IPS-18c (cell line): ENCODE results near the gene FGF10.

Experiments
- H3K4me3 ChIP-seq: 2 replicates; pipeline ENCODE4 v1.7.0; 2013; ENCODE audit warnings: low read depth, mild to moderate bottlenecking, low read length, moderate library complexity; ENCODE audit not compliant: insufficient read depth
- H3K9me3 ChIP-seq: one replicate; pipeline ENCODE4 v1.6.1; 2013; ENCODE audit warnings: mild to moderate bottlenecking, low read length, moderate library complexity; ENCODE audit not compliant: control insufficient read depth, insufficient read depth

FGF10 gene

GRCh38 chr5:44294516-44294915 is 94.7 kb downstream of the FGF10 start:
- no peaks in the 10 kb centered on the region for H3K9me3 ChIP-seq

GRCh38 chr5:44292736-44293135 is 96.5 kb downstream of the FGF10 start:
- Histone ChIP-seq H3K4me3 (no peak overlapping the region), H3K9me3 (no peaks in the 10 kb centered on the region)

More at GRCh38 chr5:44294516-44294915, 94.7 kb downstream of the FGF10 start:
- H3K4me3 ChIP-seq = no peak overlapping the region

- Histone ChIP-seq H3K9me3 (peaks cover 2% of the 10 kb centered on the region), H3K4me3 (no peak overlapping the region)
These were observed 110.8 kb downstream of the FGF10 start for GRCh38 chr5:44278469-44278868.

GRCh38 chr5:44275908-44276307 is 113.3 kb downstream of the FGF10 start:
- H3K9me3 ChIP-seq = no peaks in the 10 kb centered on the region
- H3K4me3 ChIP-seq = no peak overlapping the region

- no peak overlapping the region for H3K4me3 ChIP-seq
- no peaks in the 10 kb centered on the region for H3K9me3 ChIP-seq
These were observed 113.9 kb downstream of the FGF10 start for GRCh38 chr5:44275329-44275728.

GRCh38 chr5:44267909-44268308 is 121.3 kb downstream of the FGF10 start:
- Histone ChIP-seq H3K9me3 (no peaks in the 10 kb centered on the region), H3K4me3 (no peak overlapping the region)

- no peak overlapping the region for H3K4me3 ChIP-seq
- H3K9me3 ChIP-seq = no peaks in the 10 kb centered on the region
These were observed 122.2 kb downstream of the FGF10 start for GRCh38 chr5:44266882-44267576.

GRCh38 chr5:44265713-44266112 is 123.5 kb downstream of the FGF10 start:
- no peaks in the 10 kb centered on the region for H3K9me3 ChIP-seq
- no peak overlapping the region for H3K4me3 ChIP-seq

GRCh38 chr5:44260793-44261192 is 128.4 kb downstream of the FGF10 start:
- Histone ChIP-seq H3K9me3 (no peaks in the 10 kb centered on the region), H3K4me3 (no peak overlapping the region)

- Histone ChIP-seq H3K4me3 (no peak overlapping the region), H3K9me3 (no peaks in the 10 kb centered on the region)
These were observed 131.4 kb downstream of the FGF10 start for GRCh38 chr5:44257653-44258365.

GRCh38 chr5:44257221-44257620 is 132.0 kb downstream of the FGF10 start:
- H3K4me3 ChIP-seq = no peak overlapping the region
- no peaks in the 10 kb centered on the region for H3K9me3 ChIP-seq
